Stromal cell of bone marrow (primary cell): Measurements from ENCODE around the gene PARVA.
A peak's percentile ranks its signal among the peaks of the same experiment; 100 is the strongest.

Source experiments
- DNase-seq: peaks from one replicate; pipeline ENCODE4 v3.0.0-alpha.2; 2012; ENCODE audit warnings: low read depth

The PARVA gene

GRCh38 chr11:12459865-12460444, 82.6 kb downstream of the PARVA start:
- no peak for DNase-seq

- DNase-seq: peak; percentile 29
Observed at GRCh38 chr11:12460466-12460865, 83.1 kb downstream of the PARVA start.

- DNase-seq: no peak
Observed at GRCh38 chr11:12461516-12461915, 84.1 kb downstream of the PARVA start.

- DNase-seq: no peak
Observed at GRCh38 chr11:12464303-12464702, 86.9 kb downstream of the PARVA start.

GRCh38 chr11:12465332-12465731, 88.0 kb downstream of the PARVA start:
- no peak for DNase-seq

- no peak for DNase-seq
Observed at GRCh38 chr11:12467610-12468009, 90.2 kb downstream of the PARVA start.

GRCh38 chr11:12469451-12469850, 92.1 kb downstream of the PARVA start:
- DNase-seq: peak; percentile 40

- DNase-seq: no peak
Observed at GRCh38 chr11:12470236-12470635, 92.9 kb downstream of the PARVA start.

GRCh38 chr11:12472401-12473005, 95.1 kb downstream of the PARVA start:
- DNase-seq: no peak

GRCh38 chr11:12473381-12473780, 96.0 kb downstream of the PARVA start:
- DNase-seq: no peak

GRCh38 chr11:12474871-12475270, 97.5 kb downstream of the PARVA start:
- no peak for DNase-seq

GRCh38 chr11:12478743-12479142, 101.4 kb downstream of the PARVA start:
- DNase-seq: no peak

GRCh38 chr11:12480401-12480800, 103.0 kb downstream of the PARVA start:
- DNase-seq: no peak

- DNase-seq: no peak
Observed at GRCh38 chr11:12482839-12483238, 105.5 kb downstream of the PARVA start.

- no peak for DNase-seq
Observed at GRCh38 chr11:12483604-12484003, 106.2 kb downstream of the PARVA start.

GRCh38 chr11:12485328-12485727, 108.0 kb downstream of the PARVA start:
- DNase-seq: no peak

GRCh38 chr11:12489246-12489772, 111.9 kb downstream of the PARVA start:
- no peak for DNase-seq

- no peak for DNase-seq
Observed at GRCh38 chr11:12494699-12495098, 117.3 kb downstream of the PARVA start.

- DNase-seq: no peak
Observed at GRCh38 chr11:12496181-12497025, 119.0 kb downstream of the PARVA start.

- no peak for DNase-seq
Observed at GRCh38 chr11:12497431-12497830, 120.1 kb downstream of the PARVA start.

- DNase-seq: no peak
Observed at GRCh38 chr11:12499071-12499470, 121.7 kb downstream of the PARVA start.

GRCh38 chr11:12502046-12502445, 124.7 kb downstream of the PARVA start:
- DNase-seq: no peak

GRCh38 chr11:12503039-12503484, 125.7 kb downstream of the PARVA start:
- DNase-seq: no peak
